ENCODE measurements around the gene ACTL10. TPM values are rescaled to one million over a fixed set of nuclear protein-coding genes. Genes with fewer than 3 reads are reported as not detected.
A peak's percentile ranks its signal among the peaks of the same experiment; 100 is the strongest.

Gene ACTL10
- total and polyA plus RNA-seq, 2 of the 13 experiments (the other 11 are each of a cell fraction or from before 2014, with no cell fraction given): not detected

DNA sequence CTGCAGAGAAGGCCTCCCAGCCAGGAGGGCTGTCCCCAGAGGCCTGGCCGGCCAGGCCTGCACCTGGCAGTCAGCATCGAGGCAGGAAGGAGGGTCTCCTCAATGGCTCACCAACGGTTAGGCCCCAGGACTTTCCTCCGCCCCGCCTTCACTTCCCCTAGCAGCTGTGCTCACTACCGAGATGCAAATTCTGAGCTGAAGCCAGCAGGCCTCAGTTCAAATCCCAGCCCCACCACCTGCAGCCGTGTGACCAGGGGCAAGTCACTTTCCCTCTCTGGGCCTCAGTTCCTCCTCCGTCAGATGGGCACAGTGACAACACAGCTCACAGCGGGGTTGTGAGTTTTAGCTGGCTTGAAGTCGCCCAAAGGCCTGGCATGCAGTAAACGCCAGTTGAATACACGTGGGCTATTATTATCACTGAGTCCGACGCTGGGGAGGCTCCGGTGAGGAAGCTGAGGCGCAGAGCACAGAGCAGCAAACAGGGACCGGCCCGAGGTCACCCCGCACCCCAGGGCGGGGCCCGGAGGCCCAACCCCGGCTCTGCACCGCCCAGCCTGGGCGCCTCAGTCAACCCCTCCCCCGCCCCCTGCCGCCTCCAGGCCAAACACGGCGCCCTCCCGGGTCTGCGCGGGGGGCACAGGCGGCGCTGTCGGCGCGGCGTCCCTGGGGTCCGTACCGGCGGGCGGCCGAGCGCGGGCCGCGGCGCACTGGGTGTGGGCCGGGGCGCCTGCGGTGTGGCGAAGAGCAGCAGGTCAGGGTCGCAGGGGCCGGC, 18.8 kb downstream of the ACTL10 start (continued):
- TF ChIP-seq, protein P1, sequence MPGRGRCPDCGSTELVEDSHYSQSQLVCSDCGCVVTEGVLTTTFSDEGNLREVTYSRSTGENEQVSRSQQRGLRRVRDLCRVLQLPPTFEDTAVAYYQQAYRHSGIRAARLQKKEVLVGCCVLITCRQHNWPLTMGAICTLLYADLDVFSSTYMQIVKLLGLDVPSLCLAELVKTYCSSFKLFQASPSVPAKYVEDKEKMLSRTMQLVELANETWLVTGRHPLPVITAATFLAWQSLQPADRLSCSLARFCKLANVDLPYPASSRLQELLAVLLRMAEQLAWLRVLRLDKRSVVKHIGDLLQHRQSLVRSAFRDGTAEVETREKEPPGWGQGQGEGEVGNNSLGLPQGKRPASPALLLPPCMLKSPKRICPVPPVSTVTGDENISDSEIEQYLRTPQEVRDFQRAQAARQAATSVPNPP (CRISPR knock-in tag; IDR thresholded peaks at IDR 0.05): no peak
- TF ChIP-seq SOX5 (CRISPR knock-in tag; IDR thresholded peaks at IDR 0.05; ENCODE audit: borderline replicate concordance) (no peak), ZNF605 (CRISPR knock-in tag; IDR thresholded peaks at IDR 0.05) (no peak), ZSCAN22 (CRISPR knock-in tag; IDR thresholded peaks at IDR 0.05) (0 out of 2 replicates have a peak, but pooled peaks have one; percentile 81), POGZ (CRISPR knock-in tag; IDR thresholded peaks at IDR 0.05) (no peak), ZNF501 (CRISPR knock-in tag; IDR thresholded peaks at IDR 0.05) (0 out of 2 replicates have a peak, but pooled peaks have one; percentile 34), ZNF180 (CRISPR knock-in tag; IDR thresholded peaks at IDR 0.05; ENCODE audit: borderline replicate concordance, low read depth) (no peak), PAX8 (CRISPR knock-in tag; IDR thresholded peaks at IDR 0.05; ENCODE audit: borderline replicate concordance) (no peak), ZNF160 (CRISPR knock-in tag; IDR thresholded peaks at IDR 0.05) (no peak; the same call in 1 of the 2 replicates), ZNF703 (CRISPR knock-in tag; IDR thresholded peaks at IDR 0.05; ENCODE audit: borderline replicate concordance) (no peak), ZNF12 (CRISPR knock-in tag; IDR thresholded peaks at IDR 0.05) (0 out of 2 replicates have a peak, but pooled peaks have one; percentile 21), NFYC (CRISPR knock-in tag; IDR thresholded peaks at IDR 0.05) (no peak; the same call in 1 of the 2 replicates), KMT2B (CRISPR knock-in tag; IDR thresholded peaks at IDR 0.05) (peak; percentile 40; the same call in 1 of the 2 replicates), ZNF329 (CRISPR knock-in tag; IDR thresholded peaks at IDR 0.05; ENCODE audit: low read depth) (no peak), MAFF (IDR thresholded peaks at IDR 0.05; ENCODE audit: low read depth, low read length) (no peak), PCBP1 (IDR thresholded peaks at IDR 0.05; ENCODE audit: borderline replicate concordance, low read depth, low read length) (no peak), ZNF337 (CRISPR knock-in tag; IDR thresholded peaks at IDR 0.05; ENCODE audit: borderline replicate concordance, low read depth) (no peak), NFE2L1 (CRISPR knock-in tag; IDR thresholded peaks at IDR 0.05; ENCODE audit: borderline replicate concordance) (0 out of 2 replicates have a peak, but pooled peaks have one; percentile 42), DMAP1 (CRISPR knock-in tag; IDR thresholded peaks at IDR 0.05) (no peak), HNRNPK (IDR thresholded peaks at IDR 0.05; ENCODE audit: low read depth, low read length, poor library complexity, severe bottlenecking) (no peak)
- TF ChIP-seq, protein P2, sequence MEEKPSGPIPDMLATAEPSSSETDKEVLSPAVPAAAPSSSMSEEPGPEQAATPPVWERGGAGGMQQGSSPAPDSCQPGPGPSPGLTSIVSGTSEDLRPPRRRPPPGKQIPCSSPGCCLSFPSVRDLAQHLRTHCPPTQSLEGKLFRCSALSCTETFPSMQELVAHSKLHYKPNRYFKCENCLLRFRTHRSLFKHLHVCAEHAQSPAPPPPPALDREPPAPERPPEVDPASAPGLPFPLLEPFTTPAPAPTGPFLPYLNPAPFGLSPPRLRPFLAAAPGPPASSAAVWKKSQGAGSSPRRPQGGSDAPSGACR (CRISPR knock-in tag; IDR thresholded peaks at IDR 0.05): no peak
- TF ChIP-seq, protein P3, sequence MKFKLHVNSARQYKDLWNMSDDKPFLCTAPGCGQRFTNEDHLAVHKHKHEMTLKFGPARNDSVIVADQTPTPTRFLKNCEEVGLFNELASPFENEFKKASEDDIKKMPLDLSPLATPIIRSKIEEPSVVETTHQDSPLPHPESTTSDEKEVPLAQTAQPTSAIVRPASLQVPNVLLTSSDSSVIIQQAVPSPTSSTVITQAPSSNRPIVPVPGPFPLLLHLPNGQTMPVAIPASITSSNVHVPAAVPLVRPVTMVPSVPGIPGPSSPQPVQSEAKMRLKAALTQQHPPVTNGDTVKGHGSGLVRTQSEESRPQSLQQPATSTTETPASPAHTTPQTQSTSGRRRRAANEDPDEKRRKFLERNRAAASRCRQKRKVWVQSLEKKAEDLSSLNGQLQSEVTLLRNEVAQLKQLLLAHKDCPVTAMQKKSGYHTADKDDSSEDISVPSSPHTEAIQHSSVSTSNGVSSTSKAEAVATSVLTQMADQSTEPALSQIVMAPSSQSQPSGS (CRISPR knock-in tag; IDR thresholded peaks at IDR 0.05): no peak
